B cell (primary cell): ENCODE data around the gene IL17REL. TPM values are rescaled to one million over a fixed set of nuclear protein-coding genes. Genes with fewer than 3 reads are reported as not detected.

Experiments
- ATAC-seq: fragments of 200-7000 bp; cut with Tn5 transposase; one replicate; pipeline ENCODE4 v1.10.0; 2021; ENCODE audit warnings: low read depth, mild to moderate bottlenecking, moderate number of reproducible peaks, moderate library complexity
- CTCF ChIA-PET: fragments of 350-600 bp; sonication (Branson Sonifier 250); formaldehyde crosslinking; loops from one replicate; lab custom pipeline; 2021; ENCODE audit warnings: antibody characterized with exemption, inconsistent platforms; lab: Charles Lee
- POLR2A ChIA-PET: fragments of 350-600 bp; sonication (Branson Sonifier 250); formaldehyde crosslinking; loops from one replicate; lab custom pipeline; 2021; ENCODE audit warnings: antibody characterized with exemption; lab: Charles Lee
- DNase-seq: peaks from one replicate; pipeline ENCODE4 v3.0.0; 2013
- H2AFZ ChIP-seq: 2 replicates; pipeline ENCODE4 v1.6.1; 2012; ENCODE audit warnings: mild to moderate bottlenecking, low read depth, low read length; ENCODE audit not compliant: insufficient read depth, poor library complexity, severe bottlenecking
- H3K27ac ChIP-seq, 2 donors: 1 replicate in 1 of 2; 2 replicates in 1 of 2; pipeline ENCODE4 v1.5.1; 2012 to 2013; ENCODE audit warnings: low read length in 2 of 2, mild to moderate bottlenecking in 2 of 2, moderate library complexity in 1 of 2
- H3K27me3 ChIP-seq, 4 experiments: fragments of 200-600 bp in 1 of 4; sonication (generic) in 1 of 4; replicated peaks in 1 of 4; 1 replicate in 2 of 4; 2 replicates in 2 of 4; pipeline versions ENCODE4 v1.6.1 to v1.7.0; 2013 to 2016; ENCODE audit warnings: low read length in 3 of 4, mild to moderate bottlenecking in 2 of 4, mixed read lengths in 1 of 4, moderate library complexity in 1 of 4; ENCODE audit not compliant: insufficient read depth in 4 of 4, control insufficient read depth in 3 of 4; ENCODE audit errors: control extremely low read depth in 1 of 4
- H3K36me3 ChIP-seq, 2 experiments: replicated peaks in 1 of 2; 1 replicate in 1 of 2; 2 replicates in 1 of 2; pipeline versions ENCODE4 v1.6.1 to v1.7.1; 2013; ENCODE audit warnings: low read length in 1 of 2; ENCODE audit not compliant: insufficient read depth in 2 of 2, control insufficient read depth in 1 of 2; ENCODE audit errors: control extremely low read depth in 1 of 2, extremely low read depth in 1 of 2
- H3K4me1 ChIP-seq, 2 donors: fragments of 200-600 bp in 1 of 2; sonication (generic) in 1 of 2; 1 replicate in 1 of 2; 2 replicates in 1 of 2; pipeline versions ENCODE4 v1.5.1 to v1.6.1; 2013 to 2017; ENCODE audit warnings: low read length in 2 of 2; ENCODE audit not compliant: control insufficient read depth in 2 of 2, insufficient read depth in 2 of 2
- H3K4me2 ChIP-seq: replicated peaks from 2 replicates; pipeline ENCODE3; 2012; ENCODE audit warnings: mild to moderate bottlenecking, low read depth, low read length; ENCODE audit not compliant: poor library complexity, severe bottlenecking
- H3K4me3 ChIP-seq, 5 experiments: fragments of 200-600 bp in 1 of 5; sonication (generic) in 1 of 5; 1 replicate in 3 of 5; 2 replicates in 2 of 5; pipeline versions ENCODE4 v1.5.1 to v1.7.0; 2011 to 2016; ENCODE audit warnings: low read length in 4 of 5, mild to moderate bottlenecking in 4 of 5, low read depth in 2 of 5, control low read depth in 1 of 5, moderate library complexity in 1 of 5; ENCODE audit not compliant: insufficient read depth in 1 of 5; ENCODE audit errors: control extremely low read depth in 1 of 5, extremely low read depth in 1 of 5
- H3K79me2 ChIP-seq: fragments of 200-600 bp; sonication (generic); one replicate; pipeline ENCODE4 v1.6.0; 2016; ENCODE audit warnings: low read length; ENCODE audit not compliant: control insufficient read depth, insufficient read depth
- H3K9ac ChIP-seq: fragments of 200-600 bp; sonication (generic); 2 replicates; pipeline ENCODE4 v1.6.1; 2017; ENCODE audit warnings: mild to moderate bottlenecking, low read length, moderate library complexity
- H3K9me3 ChIP-seq, 3 donors: one replicate each; pipeline versions ENCODE4 v1.6.1 to v1.7.1; 2013; ENCODE audit warnings: low read length in 2 of 3; ENCODE audit not compliant: control insufficient read depth in 2 of 3, insufficient read depth in 1 of 3; ENCODE audit errors: control extremely low read depth in 1 of 3
- H4K20me1 ChIP-seq: 2 replicates; pipeline ENCODE4 v1.6.0; 2012; ENCODE audit warnings: mild to moderate bottlenecking, low read length; ENCODE audit not compliant: insufficient read depth, control insufficient read depth, poor library complexity, severe bottlenecking
- H3K27ac Mint-ChIP-seq: one replicate; pipeline ENCODE4 v1.8.0; 2021; ENCODE audit warnings: mixed read lengths
- H3K27me3 Mint-ChIP-seq: one replicate; pipeline ENCODE4 v1.8.0; 2021; ENCODE audit warnings: mixed read lengths
- H3K4me1 Mint-ChIP-seq: one replicate; pipeline ENCODE4 v1.8.0; 2021; ENCODE audit warnings: mixed read lengths
- H3K4me3 Mint-ChIP-seq: one replicate; pipeline ENCODE4 v1.8.0; 2021; ENCODE audit warnings: mixed read lengths
- H3K9me3 Mint-ChIP-seq: one replicate; pipeline ENCODE4 v1.8.0; 2022; ENCODE audit warnings: mixed read lengths; ENCODE audit not compliant: insufficient read depth
- EZH2 ChIP-seq: IDR thresholded peaks from 2 replicates; pipeline ENCODE4 v1.6.1; 2012; ENCODE audit warnings: borderline replicate concordance, low read depth, mild to moderate bottlenecking, moderate library complexity, low read length; ENCODE audit not compliant: insufficient read depth, poor library complexity, severe bottlenecking
- WGBS: methylation state at CpG from one replicate; pipeline ENCODE4 v1.1.5; 2013; ENCODE audit warnings: missing lambda C conversion rate; ENCODE audit not compliant: insufficient coverage; 5-methylcytosine and 5-hydroxymethylcytosine counted together
- intact Hi-C: fragments of 100-400 bp; cut with micrococcal nuclease; formaldehyde crosslinking; loops from one replicate; pipeline ENCODE4 v1.10.0; 2022
- polyA plus RNA-seq: library from polyadenylated mRNA; depleted of rRNA; stranded (reverse); fragments of >200 nt; gene quantifications from 2 replicates; pipeline ENCODE4 v1.2.3, GENCODE V29; 2012
- total RNA-seq, 2 donors: library from RNA; stranded (reverse); fragments of 120-200 nt in 1 of 2; gene quantifications; 1 replicate in 1 of 2; 2 replicates in 1 of 2; pipeline versions ENCODE4 v1.2.3 to v1.2.4, GENCODE V29; 2013 to 2022
- TF ChIP-seq, protein P1 (sequence below): fragments of 200-600 bp; IDR thresholded peaks from one replicate; pipeline ENCODE4 v1.8.0; 2022; ENCODE audit warnings: antibody characterized with exemption, mild to moderate bottlenecking

The IL17REL gene
- total and polyA plus RNA-seq, 2 donors (not counting 1 experiment from before 2014, with no cell fraction given) = 0.09 to 0.10 TPM

DNA sequence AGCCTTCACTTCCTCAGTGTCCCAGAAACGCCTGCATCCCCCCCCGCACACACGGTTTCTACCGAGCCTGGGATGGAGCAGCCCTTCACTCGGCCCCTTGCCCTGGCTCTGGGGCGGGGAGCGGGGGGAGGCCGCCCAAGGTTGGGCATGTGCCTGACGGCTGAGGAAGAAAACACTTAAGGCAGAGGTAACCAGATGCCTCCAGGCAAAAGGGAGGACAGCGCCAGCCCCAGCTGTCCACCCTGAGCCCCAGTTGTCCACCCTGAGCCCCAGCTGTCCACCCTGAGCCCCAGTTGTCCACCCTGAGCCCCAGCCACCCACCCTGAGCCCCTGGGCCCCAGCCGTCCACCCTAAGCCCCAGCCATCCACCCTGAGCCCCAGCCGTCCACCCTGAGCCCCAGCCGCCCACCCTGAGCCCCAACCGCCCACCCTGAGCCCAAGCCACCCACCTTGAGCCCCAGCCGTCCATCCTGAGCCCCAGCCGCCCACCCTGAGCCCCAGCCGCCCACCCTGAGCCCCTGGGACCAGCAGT is 49.3 kb upstream of the IL17REL start:
- peaks cover 4 to 9% of the 10 kb centered on the region in 2 donors for H3K4me1 ChIP-seq
- H3K27me3 ChIP-seq = peaks cover 0 to 22% (median 13%) of the 10 kb centered on the region in 4 experiments
- H3K4me3 ChIP-seq = no peak overlapping the region
- ATAC-seq (no peak), DNase-seq (no peak)
- no peak overlapping the region for H3K9ac ChIP-seq
- Mint-ChIP-seq H3K27me3 (peaks cover 19% of the 10 kb centered on the region), H3K27ac (no peak overlapping the region), H3K4me3 (no peak overlapping the region), H3K9me3 (no peaks in the 10 kb centered on the region), H3K4me1 (peaks cover 4% of the 10 kb centered on the region)
- no peaks in the 10 kb centered on the region for H3K9me3 ChIP-seq
- TF ChIP-seq EZH2 = no peak
- TF ChIP-seq, protein P1, sequence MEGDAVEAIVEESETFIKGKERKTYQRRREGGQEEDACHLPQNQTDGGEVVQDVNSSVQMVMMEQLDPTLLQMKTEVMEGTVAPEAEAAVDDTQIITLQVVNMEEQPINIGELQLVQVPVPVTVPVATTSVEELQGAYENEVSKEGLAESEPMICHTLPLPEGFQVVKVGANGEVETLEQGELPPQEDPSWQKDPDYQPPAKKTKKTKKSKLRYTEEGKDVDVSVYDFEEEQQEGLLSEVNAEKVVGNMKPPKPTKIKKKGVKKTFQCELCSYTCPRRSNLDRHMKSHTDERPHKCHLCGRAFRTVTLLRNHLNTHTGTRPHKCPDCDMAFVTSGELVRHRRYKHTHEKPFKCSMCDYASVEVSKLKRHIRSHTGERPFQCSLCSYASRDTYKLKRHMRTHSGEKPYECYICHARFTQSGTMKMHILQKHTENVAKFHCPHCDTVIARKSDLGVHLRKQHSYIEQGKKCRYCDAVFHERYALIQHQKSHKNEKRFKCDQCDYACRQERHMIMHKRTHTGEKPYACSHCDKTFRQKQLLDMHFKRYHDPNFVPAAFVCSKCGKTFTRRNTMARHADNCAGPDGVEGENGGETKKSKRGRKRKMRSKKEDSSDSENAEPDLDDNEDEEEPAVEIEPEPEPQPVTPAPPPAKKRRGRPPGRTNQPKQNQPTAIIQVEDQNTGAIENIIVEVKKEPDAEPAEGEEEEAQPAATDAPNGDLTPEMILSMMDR = no peak
- no peak overlapping the region for H3K4me2 ChIP-seq
- no peak overlapping the region for H3K27ac ChIP-seq
- H4K20me1 ChIP-seq = no peaks in the 10 kb centered on the region
- CTCF ChIA-PET = no interaction called here
- intact Hi-C loops = no loop called here
- no peaks in the 10 kb centered on the region for H3K36me3 ChIP-seq
- WGBS = 64% methylated on average over 13 of the region's 17 CpGs
- no peaks in the 10 kb centered on the region for H3K79me2 ChIP-seq
- POLR2A ChIA-PET = no interaction called here
- no peak overlapping the region for H2AFZ ChIP-seq

DNA sequence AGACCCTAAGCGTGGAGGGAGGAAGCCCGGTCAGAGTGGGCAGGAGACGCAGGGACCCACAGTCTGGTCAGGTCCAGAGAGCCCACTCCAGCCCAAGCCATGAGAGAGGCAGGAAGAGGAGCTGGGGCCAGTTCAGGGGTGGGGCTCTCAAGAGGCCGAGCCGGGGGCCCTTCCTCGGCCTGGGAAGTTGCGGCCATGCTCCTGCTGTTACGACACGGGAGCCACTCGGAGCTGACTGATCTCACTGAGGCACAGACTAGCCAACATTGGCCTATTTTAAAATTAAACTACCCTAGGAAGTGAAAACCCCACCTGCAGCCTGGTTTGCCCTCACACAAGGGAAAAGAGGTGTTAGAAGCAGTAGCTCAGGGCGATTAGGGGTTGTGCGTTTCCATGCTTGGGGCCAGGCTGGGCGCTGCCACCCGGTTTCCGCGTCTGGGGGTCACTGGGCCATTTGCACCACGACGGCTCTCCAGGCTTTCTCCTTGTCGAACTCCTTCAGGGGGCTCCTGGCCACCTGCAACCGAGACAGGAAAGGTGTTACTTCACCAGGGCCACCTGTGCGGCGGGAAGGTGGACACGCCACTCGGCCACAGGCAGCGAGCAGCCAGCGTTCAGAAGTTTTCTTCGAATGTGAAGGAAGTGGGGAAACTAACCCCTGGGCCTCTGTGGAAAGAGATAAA is 48.7 kb upstream of the IL17REL start:
- Histone ChIP-seq H3K9me3 (no peaks in the 10 kb centered on the region), H3K4me3 (no peak overlapping the region), H3K9ac (no peak overlapping the region), H3K27ac (no peak overlapping the region), H4K20me1 (no peaks in the 10 kb centered on the region), H3K4me1 (peaks cover 7 to 9% of the 10 kb centered on the region in 2 donors), H2AFZ (no peak overlapping the region), H3K79me2 (no peaks in the 10 kb centered on the region), H3K27me3 (peaks cover 0 to 22% (median 14%) of the 10 kb centered on the region in 4 experiments), H3K4me2 (no peak overlapping the region), H3K36me3 (no peaks in the 10 kb centered on the region)
- intact Hi-C loops = no loop called here
- WGBS = 72% methylated on average over 23 of the region's 27 CpGs
- TF ChIP-seq, protein P1 = no peak
- no peak for TF ChIP-seq EZH2
- ATAC-seq = no peak
- H3K27ac Mint-ChIP-seq = no peak overlapping the region
- no peak overlapping the region for H3K4me3 Mint-ChIP-seq
- POLR2A ChIA-PET = no interaction called here
- peaks cover 25% of the 10 kb centered on the region for H3K27me3 Mint-ChIP-seq
- CTCF ChIA-PET = no interaction called here
- no peaks in the 10 kb centered on the region for H3K9me3 Mint-ChIP-seq
- no peak for DNase-seq
- H3K4me1 Mint-ChIP-seq = peaks cover 8% of the 10 kb centered on the region
